GM06990 (cell line): Measurements from ENCODE around the gene ADCY7.

Source experiments
- DNase-seq: peaks from one replicate; pipeline ENCODE4 v3.0.0-alpha.2; 2011; ENCODE audit not compliant: insufficient read length; ENCODE audit errors: extremely low read depth
- H3K27me3 ChIP-seq: replicated peaks from 2 replicates; pipeline ENCODE4 v1.6.0; 2011; ENCODE audit warnings: low read length; ENCODE audit not compliant: control insufficient read depth, insufficient read depth
- H3K36me3 ChIP-seq: 2 replicates; pipeline ENCODE4 v1.5.1; 2011; ENCODE audit warnings: low read length; ENCODE audit not compliant: control insufficient read depth, insufficient read depth
- H3K4me3 ChIP-seq: replicated peaks from 2 replicates; pipeline ENCODE4 v1.5.1; 2011; ENCODE audit warnings: low read depth, mild to moderate bottlenecking, control low read depth, low read length
- CTCF ChIP-seq: IDR thresholded peaks from 2 replicates; pipeline ENCODE4 v1.5.1; 2011; ENCODE audit warnings: low read length, control low read depth, mild to moderate bottlenecking, inconsistent platforms; ENCODE audit not compliant: insufficient read depth, poor library complexity, severe bottlenecking

Gene ADCY7

GRCh38 chr16:50363656-50364055 lies 97.3 kb downstream of the ADCY7 start:
- Histone ChIP-seq H3K36me3 (peaks cover 7% of the 10 kb centered on the region), H3K4me3 (no peak overlapping the region), H3K27me3 (no peaks in the 10 kb centered on the region)
- no peak for TF ChIP-seq CTCF
- DNase-seq: no peak

- no peak for DNase-seq
- no peak for TF ChIP-seq CTCF
- no peaks in the 10 kb centered on the region for H3K27me3 ChIP-seq
- no peak overlapping the region for H3K4me3 ChIP-seq
- peaks cover 4% of the 10 kb centered on the region for H3K36me3 ChIP-seq
These were observed 99.6 kb downstream of the ADCY7 start for GRCh38 chr16:50365791-50366575.
